AG09319 (cell line): ENCODE data around the gene NFATC2.

Source experiments
- DNase-seq: peaks from one replicate; pipeline ENCODE4 v3.0.0-alpha.2; 2010; ENCODE audit warnings: low read depth; ENCODE audit errors: extremely low read depth
- TF ChIP-seq, protein P1 (sequence below): IDR thresholded peaks from 2 replicates; pipeline ENCODE4 v1.5.1; 2011; ENCODE audit warnings: low read depth, mild to moderate bottlenecking, inconsistent platforms, low read length, moderate library complexity

Gene NFATC2

DNA sequence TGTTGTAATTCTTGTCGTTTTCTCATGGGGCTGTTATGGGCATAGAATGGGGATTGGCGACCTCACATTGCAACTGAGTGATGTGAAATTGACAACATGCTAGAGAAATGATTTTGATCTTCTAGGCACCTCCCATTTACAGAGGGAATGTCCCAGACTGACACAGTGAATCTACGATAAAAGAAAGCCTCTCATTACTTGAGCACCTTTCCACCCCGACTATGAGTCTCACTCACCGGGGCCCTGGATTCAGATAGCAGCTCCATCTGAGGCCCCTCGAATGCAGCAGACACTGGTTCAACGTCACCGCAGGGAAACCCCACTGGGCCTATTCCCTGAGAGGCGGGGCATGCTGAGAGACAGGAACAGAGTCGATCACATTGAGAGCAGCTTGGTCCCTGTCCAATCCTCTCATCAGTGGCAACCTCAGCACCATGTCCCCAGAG lies 49.1 kb downstream of the NFATC2 start:
- TF ChIP-seq, protein P1, sequence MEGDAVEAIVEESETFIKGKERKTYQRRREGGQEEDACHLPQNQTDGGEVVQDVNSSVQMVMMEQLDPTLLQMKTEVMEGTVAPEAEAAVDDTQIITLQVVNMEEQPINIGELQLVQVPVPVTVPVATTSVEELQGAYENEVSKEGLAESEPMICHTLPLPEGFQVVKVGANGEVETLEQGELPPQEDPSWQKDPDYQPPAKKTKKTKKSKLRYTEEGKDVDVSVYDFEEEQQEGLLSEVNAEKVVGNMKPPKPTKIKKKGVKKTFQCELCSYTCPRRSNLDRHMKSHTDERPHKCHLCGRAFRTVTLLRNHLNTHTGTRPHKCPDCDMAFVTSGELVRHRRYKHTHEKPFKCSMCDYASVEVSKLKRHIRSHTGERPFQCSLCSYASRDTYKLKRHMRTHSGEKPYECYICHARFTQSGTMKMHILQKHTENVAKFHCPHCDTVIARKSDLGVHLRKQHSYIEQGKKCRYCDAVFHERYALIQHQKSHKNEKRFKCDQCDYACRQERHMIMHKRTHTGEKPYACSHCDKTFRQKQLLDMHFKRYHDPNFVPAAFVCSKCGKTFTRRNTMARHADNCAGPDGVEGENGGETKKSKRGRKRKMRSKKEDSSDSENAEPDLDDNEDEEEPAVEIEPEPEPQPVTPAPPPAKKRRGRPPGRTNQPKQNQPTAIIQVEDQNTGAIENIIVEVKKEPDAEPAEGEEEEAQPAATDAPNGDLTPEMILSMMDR: no peak
- DNase-seq: no peak

DNA sequence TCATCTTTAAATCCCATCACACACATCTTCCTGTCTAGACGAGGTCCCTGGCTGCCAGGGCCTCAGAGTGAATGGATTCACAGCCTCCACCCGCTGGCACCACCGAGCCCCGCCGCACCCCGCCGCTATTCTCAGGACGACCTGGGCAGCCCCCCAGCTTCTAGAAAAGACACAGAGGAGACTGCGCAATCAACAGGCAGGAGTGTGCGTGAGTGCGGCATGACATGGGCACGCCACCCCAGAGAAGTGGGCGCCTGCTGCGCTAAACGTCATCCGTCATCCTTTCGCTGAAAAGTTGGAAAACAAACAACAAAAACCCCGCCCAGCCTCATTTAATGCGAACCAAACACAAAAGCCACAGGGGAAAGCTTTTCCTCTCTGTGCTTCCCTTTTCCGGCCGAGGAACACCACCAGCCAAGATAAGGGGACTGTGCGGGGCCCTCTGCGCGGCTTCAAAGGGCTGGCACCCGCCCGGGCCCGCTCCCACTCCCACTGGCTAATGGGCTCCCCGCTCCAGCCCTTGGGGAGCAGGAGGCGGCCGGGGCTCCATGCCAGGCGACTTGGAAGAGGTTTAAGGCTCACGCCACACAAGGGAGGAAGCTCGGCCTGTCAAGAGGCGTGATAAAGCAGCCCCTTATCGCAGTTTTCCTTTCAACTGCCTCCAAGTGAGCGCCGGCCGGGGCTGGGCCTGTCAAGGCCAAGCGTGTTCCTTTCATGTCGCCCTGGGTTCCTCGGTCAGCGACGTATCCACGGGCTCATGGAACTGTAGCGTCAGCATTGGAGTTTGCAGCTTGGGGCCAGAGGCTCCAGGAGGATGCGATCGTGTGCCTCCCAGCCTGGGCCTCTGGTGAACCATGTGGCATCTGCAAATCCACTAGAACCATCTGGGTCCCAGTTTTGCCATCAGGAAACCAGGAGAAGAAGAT lies 50.1 kb downstream of the NFATC2 start:
- DNase-seq: no peak

DNA sequence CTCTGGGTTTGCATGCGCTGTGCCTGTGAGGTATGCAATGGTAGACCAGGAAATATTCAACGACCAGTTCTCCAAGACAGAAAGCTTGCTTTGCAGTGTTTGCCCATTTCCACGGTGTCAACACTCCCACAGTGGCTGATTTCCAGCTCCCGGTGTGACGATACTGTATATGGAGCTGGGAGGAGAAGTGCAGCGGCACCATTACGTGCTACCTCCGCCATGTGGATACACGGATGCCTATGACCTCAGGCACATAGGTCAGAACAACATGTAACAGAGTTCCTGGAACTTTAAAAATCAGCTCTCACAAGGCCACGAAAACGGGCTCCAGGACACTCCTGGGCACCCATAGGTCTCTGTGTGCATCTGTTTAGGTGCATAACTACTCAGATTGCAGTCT lies 51.1 kb downstream of the NFATC2 start:
- TF ChIP-seq, protein P1: no peak
- DNase-seq: no peak

More for the DNA sequence above, 50.1 kb downstream of the NFATC2 start:
- TF ChIP-seq, protein P1: no peak

DNA sequence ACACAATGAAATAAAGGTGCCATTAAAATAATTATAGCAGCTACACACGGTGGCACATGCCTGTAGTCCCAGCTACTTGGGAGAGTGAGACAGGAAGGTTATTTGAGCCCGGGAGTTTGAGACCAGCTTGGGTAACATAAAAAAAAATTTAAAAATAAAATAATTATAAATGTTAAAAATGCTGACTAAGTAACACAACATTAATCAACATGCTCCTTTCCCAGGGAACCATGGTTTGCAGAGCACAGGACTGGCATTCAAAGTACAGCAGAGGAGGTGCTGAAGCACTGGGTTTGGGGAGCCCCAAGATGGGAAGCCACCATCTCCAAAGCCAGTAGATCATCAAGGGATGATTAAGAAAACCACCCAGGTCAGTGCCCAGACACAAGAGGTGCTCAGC lies 51.9 kb downstream of the NFATC2 start:
- TF ChIP-seq, protein P1: no peak
- DNase-seq: no peak

DNA sequence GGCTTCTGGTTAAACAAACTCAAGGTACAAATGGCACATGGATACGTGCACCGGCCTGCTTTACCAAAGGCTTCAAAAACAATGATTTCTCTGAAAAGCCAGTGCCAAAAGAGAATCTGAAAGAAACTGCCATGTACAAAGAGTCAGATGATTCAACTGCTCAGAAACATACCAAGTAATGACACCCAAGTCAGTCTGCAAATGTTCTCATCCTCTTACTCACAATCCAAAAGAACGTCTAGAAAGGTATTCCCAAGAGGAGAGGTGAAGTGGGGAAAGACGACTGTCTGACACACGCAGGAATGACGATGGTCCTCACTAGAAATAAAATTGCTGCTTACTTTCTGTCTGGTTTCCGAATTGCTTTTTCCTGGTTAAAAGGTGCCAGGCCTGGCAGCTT lies 52.9 kb downstream of the NFATC2 start:
- TF ChIP-seq, protein P1: no peak
- no peak for DNase-seq

DNA sequence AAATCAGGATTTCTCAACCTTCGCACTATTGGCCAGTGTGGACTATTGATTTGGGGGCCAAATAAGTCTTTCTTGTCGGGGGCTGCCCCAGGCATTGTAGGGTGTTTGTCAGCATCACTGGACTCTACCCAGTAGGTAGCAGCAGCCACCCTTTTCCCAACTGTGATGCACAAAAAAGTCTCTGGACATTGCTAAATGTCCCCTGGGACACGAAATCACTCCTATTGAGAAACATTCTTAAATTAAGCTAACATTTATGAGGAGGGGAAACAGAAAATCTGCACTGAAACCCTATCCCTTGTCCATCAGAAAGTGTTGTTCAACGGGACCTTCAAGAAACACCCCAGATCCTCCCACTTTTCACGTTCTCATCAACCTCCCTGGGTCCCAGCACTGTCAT lies 54.2 kb downstream of the NFATC2 start:
- TF ChIP-seq, protein P1: no peak

DNA sequence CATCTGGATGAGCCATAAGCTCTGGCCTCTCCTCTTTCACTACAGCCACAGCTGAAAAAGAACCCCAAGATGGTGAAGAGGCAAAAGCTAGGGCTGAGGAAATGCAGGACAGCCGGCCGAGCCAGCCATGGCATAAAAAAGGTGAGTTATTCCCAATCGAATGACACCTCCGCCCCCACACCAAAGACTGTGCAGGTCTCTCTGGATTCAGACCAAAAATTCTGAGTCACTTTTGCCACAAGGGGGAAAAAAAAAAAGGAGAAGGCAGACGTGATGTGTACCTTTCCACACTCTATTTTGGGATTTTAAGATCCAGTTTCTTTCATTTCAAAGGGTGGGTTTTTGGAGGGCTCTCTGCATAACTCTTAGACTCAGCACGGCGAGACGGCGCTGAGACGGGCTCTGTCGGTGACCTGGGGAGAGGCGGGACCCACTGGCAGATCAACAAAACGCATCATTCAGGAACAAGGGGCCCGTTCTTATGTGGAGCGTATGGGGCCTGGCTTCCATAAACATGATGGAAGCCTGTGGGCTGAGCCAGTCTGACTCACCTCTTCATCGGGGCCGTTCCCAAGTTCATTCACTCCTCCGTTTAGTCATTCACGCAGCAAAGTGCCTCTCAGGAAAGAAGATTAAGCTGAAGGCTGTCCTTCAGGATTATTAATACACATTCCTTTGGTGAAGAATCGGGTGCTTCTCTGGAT lies 54.8 kb downstream of the NFATC2 start:
- TF ChIP-seq, protein P1: no peak

More for the DNA sequence above, 54.2 kb downstream of the NFATC2 start:
- no peak for DNase-seq

More for the DNA sequence above, 54.8 kb downstream of the NFATC2 start:
- DNase-seq: no peak
